ENCODE measurements around the gene PRSS2. TPM values are rescaled to one million over a fixed set of nuclear protein-coding genes. Genes with fewer than 3 reads are reported as not detected.
"Not testable (repeated sequence)": the region's sequence is repeated elsewhere in the genome, so short reads cannot be mapped to it uniquely, and the experiment has no call there.

PRSS2 gene
- total and polyA plus RNA-seq, 12 donors: 0.93 to 8.2 (median 6.3) TPM; not detected in 4

DNA sequence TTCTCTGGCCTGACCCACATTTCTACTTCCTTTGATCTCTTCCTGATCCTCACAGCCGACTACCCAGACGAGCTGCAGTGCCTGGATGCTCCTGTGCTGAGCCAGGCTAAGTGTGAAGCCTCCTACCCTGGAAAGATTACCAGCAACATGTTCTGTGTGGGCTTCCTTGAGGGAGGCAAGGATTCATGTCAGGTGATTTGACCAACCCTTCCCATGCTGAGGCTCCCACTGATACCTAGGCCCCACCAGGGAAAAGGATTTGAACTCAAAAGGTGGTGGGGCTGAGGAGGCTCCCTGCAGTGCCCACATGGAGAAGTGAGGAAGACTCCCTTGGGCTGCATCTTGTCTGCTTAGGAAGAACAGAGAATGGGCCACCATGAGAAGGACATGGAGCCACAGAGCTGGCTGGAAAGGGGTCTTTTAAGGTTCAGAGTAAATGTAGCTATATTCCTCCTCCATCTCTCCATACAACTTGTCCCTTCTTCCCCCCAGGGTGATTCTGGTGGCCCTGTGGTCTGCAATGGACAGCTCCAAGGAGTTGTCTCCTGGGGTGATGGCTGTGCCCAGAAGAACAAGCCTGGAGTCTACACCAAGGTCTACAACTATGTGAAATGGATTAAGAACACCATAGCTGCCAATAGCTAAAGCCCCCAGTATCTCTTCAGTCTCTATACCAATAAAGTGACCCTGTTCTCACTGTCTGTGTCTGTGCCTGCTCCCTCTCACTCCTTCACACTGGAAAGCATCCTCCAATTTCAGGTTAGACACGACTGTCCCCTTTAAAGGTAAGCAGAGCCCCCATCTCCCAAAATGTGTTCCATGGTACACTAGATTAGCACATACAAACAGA lies 18.2 kb upstream of the PRSS2 start:
- no peaks in the 10 kb centered on the region for H3K27me3 ChIP-seq
- intact Hi-C loops (cut with DNase I): no loop called here
- no peaks in the 10 kb centered on the region for H3K4me1 ChIP-seq
- ATAC-seq: no peak
- TF ChIP-seq, protein P1, sequence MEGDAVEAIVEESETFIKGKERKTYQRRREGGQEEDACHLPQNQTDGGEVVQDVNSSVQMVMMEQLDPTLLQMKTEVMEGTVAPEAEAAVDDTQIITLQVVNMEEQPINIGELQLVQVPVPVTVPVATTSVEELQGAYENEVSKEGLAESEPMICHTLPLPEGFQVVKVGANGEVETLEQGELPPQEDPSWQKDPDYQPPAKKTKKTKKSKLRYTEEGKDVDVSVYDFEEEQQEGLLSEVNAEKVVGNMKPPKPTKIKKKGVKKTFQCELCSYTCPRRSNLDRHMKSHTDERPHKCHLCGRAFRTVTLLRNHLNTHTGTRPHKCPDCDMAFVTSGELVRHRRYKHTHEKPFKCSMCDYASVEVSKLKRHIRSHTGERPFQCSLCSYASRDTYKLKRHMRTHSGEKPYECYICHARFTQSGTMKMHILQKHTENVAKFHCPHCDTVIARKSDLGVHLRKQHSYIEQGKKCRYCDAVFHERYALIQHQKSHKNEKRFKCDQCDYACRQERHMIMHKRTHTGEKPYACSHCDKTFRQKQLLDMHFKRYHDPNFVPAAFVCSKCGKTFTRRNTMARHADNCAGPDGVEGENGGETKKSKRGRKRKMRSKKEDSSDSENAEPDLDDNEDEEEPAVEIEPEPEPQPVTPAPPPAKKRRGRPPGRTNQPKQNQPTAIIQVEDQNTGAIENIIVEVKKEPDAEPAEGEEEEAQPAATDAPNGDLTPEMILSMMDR (IDR thresholded peaks at IDR 0.05): no peak
- H3K36me3 ChIP-seq: no peaks in the 10 kb centered on the region
- no peak overlapping the region for H3K4me3 ChIP-seq
- H3K27ac ChIP-seq: no peak overlapping the region
- DNase-seq: no peak
- H3K9me3 ChIP-seq: peaks cover 0 to 3% (median 0%) of the 10 kb centered on the region in 11 donors
- 46 to 59% methylated on average over 3 of the region's 3 CpGs for WGBS, 2 donors

DNA sequence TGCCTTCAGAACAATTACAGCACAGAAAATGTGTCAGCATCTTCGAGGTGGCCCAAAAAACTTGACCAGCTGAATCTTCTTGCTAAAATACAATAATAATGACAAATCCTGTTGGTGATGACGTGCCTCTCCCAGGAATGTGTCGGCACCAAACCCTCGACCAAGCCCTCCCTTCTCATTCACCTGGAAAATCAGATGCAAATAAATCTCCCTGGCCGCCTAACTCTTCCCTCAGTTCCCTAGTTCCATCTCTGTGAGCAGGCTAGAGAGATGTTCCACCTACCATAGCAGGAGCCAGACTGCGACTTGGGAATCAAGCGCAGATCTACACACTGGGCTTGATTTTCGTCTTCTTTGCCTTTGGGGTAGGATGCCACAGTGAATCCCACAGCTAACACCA lies 17.4 kb upstream of the PRSS2 start:
- ATAC-seq (no peak), DNase-seq (no peak)
- TF ChIP-seq, protein P1 (IDR thresholded peaks at IDR 0.05): no peak
- no peak overlapping the region for H3K27ac ChIP-seq
- 49 to 74% methylated on average over 8 of the region's 8 CpGs for WGBS, 2 donors
- no peaks in the 10 kb centered on the region for H3K36me3 ChIP-seq
- no peaks in the 10 kb centered on the region for H3K27me3 ChIP-seq
- H3K4me1 ChIP-seq: no peaks in the 10 kb centered on the region
- H3K9me3 ChIP-seq: peaks cover 0 to 3% (median 0%) of the 10 kb centered on the region in 11 donors
- intact Hi-C loops (cut with DNase I): no loop called here
- H3K4me3 ChIP-seq: no peak overlapping the region

DNA sequence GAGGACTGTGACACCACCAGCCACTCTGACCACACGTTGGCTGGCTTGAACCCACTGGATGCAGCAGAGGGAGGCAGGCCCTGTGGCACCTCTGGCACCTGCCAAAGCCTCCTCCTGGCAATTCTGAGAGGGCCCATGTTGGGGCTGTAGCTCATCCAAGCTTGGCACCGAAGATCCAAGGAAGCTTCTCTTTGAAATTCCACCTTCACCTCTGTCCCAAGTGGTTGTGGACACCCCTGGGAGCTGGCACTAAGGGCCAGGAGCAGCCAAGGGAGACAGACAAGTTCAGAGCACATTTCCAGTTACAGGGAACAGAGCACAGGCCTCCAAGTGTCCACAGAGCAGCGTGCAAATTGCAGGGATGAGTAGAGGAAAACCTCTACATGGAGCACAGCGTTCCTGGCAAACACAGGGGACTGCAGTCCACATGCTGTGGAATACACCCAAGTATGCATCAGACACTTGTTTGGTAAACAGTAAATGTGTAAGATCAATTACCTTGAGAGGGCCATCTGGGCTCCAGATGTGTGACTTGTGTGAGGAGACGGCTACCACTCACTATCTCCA lies 16.8 kb upstream of the PRSS2 start:
- H3K36me3 ChIP-seq; H3K9me3 ChIP-seq; ATAC-seq; intact Hi-C loops (cut with DNase I); DNase-seq; H3K4me3 ChIP-seq; H3K27me3 ChIP-seq; H3K27ac ChIP-seq; H3K4me1 ChIP-seq: not testable (repeated sequence)
- 57% methylated on average over 5 of the region's 5 CpGs for WGBS, 2 donors

DNA sequence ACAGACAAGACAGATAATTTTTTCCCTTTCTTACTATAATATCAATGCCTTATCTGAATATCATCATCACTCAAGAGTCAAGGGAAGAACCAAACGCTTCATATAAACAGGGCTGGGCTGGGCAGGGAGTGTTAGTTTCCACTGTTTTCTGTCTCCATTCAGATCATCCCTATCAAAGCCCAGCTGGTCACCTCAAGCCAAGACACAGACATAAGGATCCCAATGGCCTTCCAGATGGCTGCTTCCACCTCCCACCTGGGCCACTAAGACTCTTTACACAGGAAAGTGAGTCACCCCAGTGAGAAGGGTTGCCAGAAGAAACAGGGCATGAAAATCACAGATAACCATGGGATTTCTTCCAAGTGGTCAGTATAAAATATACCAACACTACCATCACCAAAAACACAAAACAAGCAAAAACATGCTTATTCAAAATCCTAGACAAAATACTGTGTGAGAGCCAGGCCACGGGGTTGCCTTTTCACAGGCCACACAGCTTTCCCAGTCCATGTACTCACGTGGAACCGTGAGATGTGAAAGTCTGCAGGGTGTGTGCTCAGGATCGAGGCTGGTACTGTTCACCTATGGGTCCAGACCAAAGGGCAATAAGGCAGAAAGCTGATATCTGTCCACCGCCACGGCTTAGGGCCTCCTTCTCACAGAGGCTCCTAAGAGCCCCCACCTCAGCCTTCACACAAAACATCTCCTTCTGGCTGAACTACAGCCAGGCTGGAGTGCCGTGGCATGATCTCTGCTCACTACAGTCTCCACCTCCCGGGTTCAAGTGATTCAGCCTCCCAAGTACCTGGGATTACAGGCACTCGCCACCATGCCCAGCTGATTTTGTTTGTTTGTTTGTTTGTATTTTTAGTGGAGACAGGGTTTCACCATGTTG lies 15.8 kb upstream of the PRSS2 start:
- no peaks in the 10 kb centered on the region for H3K27me3 ChIP-seq
- intact Hi-C loops (cut with DNase I): no loop called here
- no peak overlapping the region for H3K4me3 ChIP-seq
- H3K27ac ChIP-seq: no peak overlapping the region
- TF ChIP-seq, protein P1 (IDR thresholded peaks at IDR 0.05): no peak
- no peaks in the 10 kb centered on the region for H3K4me1 ChIP-seq
- H3K36me3 ChIP-seq: no peaks in the 10 kb centered on the region
- peaks cover 0 to 3% (median 0%) of the 10 kb centered on the region in 11 donors for H3K9me3 ChIP-seq
- WGBS, 2 donors: 66 to 85% methylated on average over 10 of the region's 10 CpGs
- DNase-seq (no peak), ATAC-seq (no peak)

DNA sequence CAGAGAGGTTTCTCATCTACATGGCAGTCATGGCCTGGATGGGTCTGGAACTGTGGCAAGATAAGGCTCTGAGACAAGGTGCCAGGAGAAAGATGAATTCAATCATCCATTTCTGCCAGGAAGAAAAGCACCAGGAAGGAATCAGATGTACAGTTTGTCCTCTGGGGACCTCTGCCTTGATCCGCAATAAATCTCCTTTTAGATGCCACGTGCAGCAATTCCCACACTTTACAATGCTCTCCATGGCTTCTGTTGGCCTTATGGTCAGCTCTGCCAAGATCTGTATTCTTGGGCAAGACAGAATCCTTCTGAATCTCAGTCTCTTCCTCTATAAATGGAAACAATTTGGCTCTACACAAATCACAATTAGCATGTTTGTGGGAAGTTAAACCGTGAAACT lies 12.5 kb upstream of the PRSS2 start:
- H3K36me3 ChIP-seq; intact Hi-C loops (cut with DNase I); DNase-seq; H3K4me3 ChIP-seq; H3K4me1 ChIP-seq; H3K9me3 ChIP-seq; ATAC-seq; H3K27ac ChIP-seq: not testable (repeated sequence)
- 63 to 80% methylated on average over 3 of the region's 3 CpGs for WGBS, 2 donors
- H3K27me3 ChIP-seq: peaks cover 0 to 11% (median 0%) of the 10 kb centered on the region in 7 donors
